HepG2 (cell line): ENCODE results near the gene ZNF792. TPM values are rescaled to one million over a fixed set of nuclear protein-coding genes. Genes with fewer than 3 reads are reported as not detected.

Source experiments
- ATAC-seq: fragments of 200-7000 bp; cut with Tn5 transposase; 3 replicates; pipeline ENCODE4 v1.9.1; 2020; ENCODE audit warnings: mild to moderate bottlenecking, moderate library complexity
- BruUV-seq: library from RNA; stranded (reverse); fragments of 400-500 nt; replicated peaks from 2 replicates; lab custom pipeline; 2021; lab: Mats Ljungman, UMichigan
- CTCF ChIA-PET: fragments of 300-600 bp; formaldehyde crosslinking; extraction: SDS; loops from one replicate; lab custom pipeline; 2021; ENCODE audit warnings: low total read pairs, inconsistent platforms, low intra/inter-chr PET ratio; lab: Yijun Ruan, JAX
- POLR2A ChIA-PET: fragments of 350-600 bp; sonication (Branson Sonifier 250); formaldehyde crosslinking; loops from one replicate; lab custom pipeline; 2020; ENCODE audit warnings: antibody characterized with exemption, inconsistent platforms; lab: Yijun Ruan, JAX
- DNase-seq: peaks from one replicate; pipeline ENCODE4 v3.0.0-alpha.2; 2015; ENCODE audit warnings: low spot score
- FAIRE-seq: peaks from 3 replicates; lab custom pipeline; 2011; peaks lifted over from hg19 to GRCh38; lab: Jason Lieb, UNC
- H2AFZ ChIP-seq: one replicate; pipeline ENCODE4 v1.6.1; 2011; ENCODE audit warnings: low read length, inconsistent platforms
- H3K27ac ChIP-seq: fragments of 300-600 bp; 3 replicates; pipeline ENCODE4 v1.8.0; 2011; ENCODE audit warnings: mixed run types, mild to moderate bottlenecking, mixed read lengths, low read length, inconsistent platforms; ENCODE audit not compliant: insufficient read depth; ENCODE audit errors: extremely low read length
- H3K27me3 ChIP-seq, 2 experiments: fragments of 200-600 bp in 1 of 2; 2 replicates in 1 of 2; 3 replicates in 1 of 2; pipeline versions ENCODE4 v1.6.0 to v1.8.0; 2011; ENCODE audit warnings: low read length in 2 of 2, mild to moderate bottlenecking in 2 of 2, moderate library complexity in 2 of 2, inconsistent platforms in 1 of 2; ENCODE audit not compliant: insufficient read depth in 2 of 2, control insufficient read depth in 1 of 2
- H3K36me3 ChIP-seq, 2 experiments: fragments of 200-600 bp in 1 of 2; replicated peaks in 1 of 2; 2 replicates in 1 of 2; 3 replicates in 1 of 2; pipeline versions ENCODE4 v1.5.1 to v1.8.0; 2011; ENCODE audit warnings: low read length in 2 of 2, inconsistent platforms in 1 of 2; ENCODE audit not compliant: insufficient read depth in 2 of 2, control insufficient read depth in 1 of 2
- H3K4me1 ChIP-seq: 2 replicates; pipeline ENCODE4 v1.5.1; 2012; ENCODE audit warnings: low read length, inconsistent platforms; ENCODE audit not compliant: insufficient read depth
- H3K4me2 ChIP-seq: 2 replicates; pipeline ENCODE4 v1.6.0; 2011; ENCODE audit warnings: low read depth, low read length, inconsistent platforms
- H3K4me3 ChIP-seq, 3 experiments: fragments of 200-600 bp in 1 of 3; sonication (generic), shearing (Covaris generic) in 1 of 3; replicated peaks in 1 of 3; 2 replicates each; pipeline ENCODE4 v1.5.1; 2011 to 2016; ENCODE audit warnings: low read length in 3 of 3, inconsistent platforms in 2 of 3, low read depth in 2 of 3, mild to moderate bottlenecking in 2 of 3, control low read depth in 1 of 3, mixed read lengths in 1 of 3; ENCODE audit not compliant: insufficient read depth in 1 of 3
- H3K79me2 ChIP-seq: one replicate; pipeline ENCODE4 v1.6.1; 2011; ENCODE audit warnings: low read length, inconsistent platforms; ENCODE audit not compliant: insufficient read depth
- H3K9ac ChIP-seq: 2 replicates; pipeline ENCODE4 v1.6.0; 2011; ENCODE audit warnings: mild to moderate bottlenecking, low read depth, low read length, inconsistent platforms; ENCODE audit not compliant: insufficient read depth
- H3K9me3 ChIP-seq: 2 replicates; pipeline ENCODE4 v1.5.1; 2012; ENCODE audit warnings: mild to moderate bottlenecking, low read length
- H4K20me1 ChIP-seq: 2 replicates; pipeline ENCODE4 v1.6.0; 2011; ENCODE audit warnings: inconsistent platforms, mild to moderate bottlenecking, low read length, moderate library complexity; ENCODE audit not compliant: insufficient read depth
- AGO1 ChIP-seq: fragments of 200-400 bp; formaldehyde crosslinking; IDR thresholded peaks from 2 replicates; pipeline ENCODE4 v1.6.1; 2017; ENCODE audit warnings: mild to moderate bottlenecking, low read depth, low read length, moderate library complexity; ENCODE audit not compliant: poor library complexity, severe bottlenecking
- ARNT ChIP-seq: fragments of 450-650 bp; IDR thresholded peaks from 2 replicates; pipeline ENCODE4 v1.6.1; 2017
- ATF7-NPFF ChIP-seq: sonication (generic); formaldehyde crosslinking; IDR thresholded peaks from 2 replicates; pipeline ENCODE4 v1.8.1; 2023; ENCODE audit warnings: mild to moderate bottlenecking, low read depth, missing genetic modification reagents, moderate library complexity
- DZIP1 ChIP-seq: sonication (generic); formaldehyde crosslinking; IDR thresholded peaks from 2 replicates; pipeline ENCODE4 v1.5.0; 2020; ENCODE audit warnings: mild to moderate bottlenecking, missing genetic modification reagents
- HCFC1 ChIP-seq: fragments of 150-350 bp; IDR thresholded peaks from 2 replicates; pipeline ENCODE4 v1.6.1; 2014; ENCODE audit warnings: low read depth, low read length
- KDM2A ChIP-seq: sonication (generic); formaldehyde crosslinking; IDR thresholded peaks from 2 replicates; pipeline ENCODE4 v1.4.0; 2020; ENCODE audit warnings: low read depth, missing genetic modification reagents, borderline replicate concordance
- RELA ChIP-seq: sonication (generic); formaldehyde crosslinking; IDR thresholded peaks from 2 replicates; pipeline ENCODE4 v1.4.0; 2020; ENCODE audit warnings: missing genetic modification reagents
- SNAI1 ChIP-seq: sonication (generic); formaldehyde crosslinking; IDR thresholded peaks from 2 replicates; pipeline ENCODE4 v1.5.0; 2020; ENCODE audit warnings: mild to moderate bottlenecking, missing genetic modification reagents, borderline replicate concordance
- SP1 ChIP-seq, 2 experiments: fragments of 450-650 bp in 1 of 2; sonication (generic) in 1 of 2; formaldehyde crosslinking in 1 of 2; IDR thresholded peaks; 2 replicates each; pipeline versions ENCODE4 v1.4.0 to v1.6.1; 2016 to 2020; ENCODE audit warnings: missing genetic modification reagents in 1 of 2
- ZNF329 ChIP-seq: sonication (generic); formaldehyde crosslinking; IDR thresholded peaks from 2 replicates; pipeline ENCODE4 v1.9.0; 2021; ENCODE audit warnings: low read depth, mild to moderate bottlenecking, missing genetic modification reagents
- ZNF629 ChIP-seq: sonication (generic); formaldehyde crosslinking; conservative IDR thresholded peaks from 2 replicates; pipeline ENCODE4 v1.5.0; 2020; ENCODE audit warnings: missing genetic modification reagents
- ZNF75D ChIP-seq: sonication (generic); formaldehyde crosslinking; IDR thresholded peaks from 2 replicates; pipeline ENCODE4 v1.8.1; 2023; ENCODE audit warnings: missing genetic modification reagents, mild to moderate bottlenecking, borderline replicate concordance
- ZNF770 ChIP-seq: sonication (generic); formaldehyde crosslinking; IDR thresholded peaks from 2 replicates; pipeline ENCODE4 v1.5.0; 2020; ENCODE audit warnings: mild to moderate bottlenecking, missing genetic modification reagents
- ZNF772 ChIP-seq: sonication (generic); formaldehyde crosslinking; IDR thresholded peaks from 2 replicates; pipeline ENCODE4 v1.5.0; 2020; ENCODE audit warnings: mild to moderate bottlenecking, missing genetic modification reagents
- ZNF841 ChIP-seq: sonication (generic); formaldehyde crosslinking; IDR thresholded peaks from 2 replicates; pipeline ENCODE4 v1.8.1; 2023; ENCODE audit warnings: missing genetic modification reagents, borderline replicate concordance
- WGBS: methylation state at CpG from one replicate; pipeline ENCODE4 v1.1.6; 2017; ENCODE audit warnings: low lambda C conversion rate; 5-methylcytosine and 5-hydroxymethylcytosine counted together
- in situ Hi-C: cut with HindIII; loops from 2 replicates; pipeline ENCODE4 v1.10.0; 2017; ENCODE audit warnings: low pct_unique_long_range_greater_than_20kb; ENCODE audit not compliant: extremely low pct_ligation_motif_present
- intact Hi-C: fragments of 100-400 bp; cut with micrococcal nuclease; formaldehyde crosslinking; loops from one replicate; pipeline ENCODE4 v1.10.0; 2022; ENCODE audit not compliant: unreplicated experiment
- polyA plus RNA-seq, 8 experiments: library from polyadenylated mRNA; depleted of rRNA in 3 of 8; stranded (reverse) in 7 of 8; unstranded in 1 of 8; fragments of >200 nt; fragmentation: Illumina TruSeq in 4 of 8; extraction: Trizol in 4 of 8; gene quantifications; 2 replicates each; pipeline versions ENCODE4 v1.2.1 to v1.2.3, GENCODE V29; 2011 to 2016; ENCODE audit warnings: low read depth in 4 of 8, missing spikeins in 1 of 8, mixed read lengths in 1 of 8; ENCODE audit not compliant: insufficient read depth in 1 of 8
- total RNA-seq, 5 experiments: library from RNA; depleted of rRNA; stranded (reverse); fragments of >200 nt; fragmentation: Illumina TruSeq; extraction: Trizol; gene quantifications; 2 replicates each; pipeline ENCODE4 v1.2.3, GENCODE V29; 2016; ENCODE audit warnings: low read depth in 1 of 5

ZNF792 gene
- total and polyA plus RNA-seq, 2 of the 13 experiments (the other 11 are each of a cell fraction or from before 2014, with no cell fraction given) = 5.5 to 11.5 TPM

- Histone ChIP-seq H3K79me2 (peaks cover 2% of the 10 kb centered on the region), H3K27ac (peak overlapping the region; percentile 59), H4K20me1 (no peaks in the 10 kb centered on the region), H3K4me1 (peaks cover 74% of the 10 kb centered on the region), H3K4me2 (peak overlapping the region; percentile 98), H3K27me3 (peaks cover 0 to 17% of the 10 kb centered on the region in 2 experiments; a peak in 3 of 5 replicates), H3K9me3 (no peaks in the 10 kb centered on the region), H3K36me3 (no peaks in the 10 kb centered on the region), H2AFZ (no peak overlapping the region), H3K4me3 (peak overlapping the region; percentile 41 to 68 (median 46)), H3K9ac (peak overlapping the region; percentile 64)
- no TSS peak for BruUV-seq
- CTCF ChIA-PET = no interaction called here
- POLR2A ChIA-PET = interaction anchor here (0.7 to 4.4 kb wide), 13 partner anchors 9 to 142 kb away, joined by 3 to 75 read pairs (median 4); partner anchors contain the start of genes HPN and ZNF30
- 0% methylated on average over 10 of the region's 17 CpGs for WGBS
- DNase-seq (peak; percentile 88), FAIRE-seq (peak; percentile 87), ATAC-seq (peak; percentile 79)
- intact Hi-C loops (loop anchor here (1.0 to 5.0 kb wide), 3 partner anchors 11 to 47 kb away; partner anchors contain the start of gene HPN), in situ Hi-C loops (no loop called here)
- TF ChIP-seq ARNT (no peak), ZNF841 (CRISPR knock-in tag) (no peak), SP1 (IDR thresholded peaks at IDR 0.05) (no peak), SP1 (CRISPR knock-in tag; IDR thresholded peaks at IDR 0.05) (peak; percentile 60; the same call in 1 of the 2 replicates), ZNF329 (CRISPR knock-in tag) (no peak), RELA (CRISPR knock-in tag) (peak; percentile 99), HCFC1 (no peak), ZNF772 (no peak; the same call in 1 of the 2 replicates), AGO1 (no peak), KDM2A (CRISPR knock-in tag) (peak; percentile 50; the same call in 1 of the 2 replicates), DZIP1 (CRISPR knock-in tag) (no peak), ZNF770 (peak; percentile 94), SNAI1 (CRISPR knock-in tag) (no peak), ZNF75D (CRISPR knock-in tag) (no peak), ZNF629 (CRISPR knock-in tag) (peak; percentile 40; the same call in 1 of the 2 replicates), ATF7-NPFF (CRISPR knock-in tag) (no peak)
These were observed 30.9 kb upstream of the ZNF792 start for GRCh38 chr19:34994643-34995541.
